Activated CD4-positive, alpha-beta memory T cell treated with anti-CD3 and anti-CD28 coated beads for 36 hours (primary cell): Measurements from ENCODE around the gene PTPRN. TPM values are rescaled to one million over a fixed set of nuclear protein-coding genes. Genes with fewer than 3 reads are reported as not detected.

Experiments
- microRNA-seq: library from miRNA; unstranded; fragments of <30 nt; microRNA quantifications from one replicate; pipeline ENCODE4 v1.2.0, GENCODE V29; 2022; ENCODE audit warnings: borderline number of aligned reads, borderline microRNAs expressed, borderline replicate concordance
- total RNA-seq, 2 experiments: library from RNA; stranded (reverse); gene quantifications; one replicate each; pipeline ENCODE4 v1.2.3, GENCODE V29; 2021

PTPRN gene
- total RNA-seq, 2 experiments from 2014 or later: 0.24 TPM; not detected in 1

Small RNA genes within 50 kb of the gene (microRNA-seq; reads per million reads assigned to microRNA genes)
- not detected for gene MIR153-1

Other genes starting within 250 kb of the PTPRN start
- gene IHH, start 248.5 kb downstream of the PTPRN start, total RNA-seq: under 1 TPM in 1 of 2 experiments, not detected in 1; 0.10 TPM
- 10 to 100 TPM; 17.7 to 18.6 TPM for gene NHEJ1, start 148.6 kb downstream of the PTPRN start, total RNA-seq
- 1 to 10 TPM; 1.1 to 2.3 TPM for gene SLC23A3, start 139.4 kb downstream of the PTPRN start, total RNA-seq
- gene CNPPD1, start 132.5 kb downstream of the PTPRN start, total RNA-seq: 10 to 100 TPM; 42.0 to 43.4 TPM
- gene RETREG2, start 131.1 kb downstream of the PTPRN start, total RNA-seq: 10 to 100 TPM; 60.3 to 67.9 TPM
- 10 to 100 TPM; 31.9 to 34.4 TPM for gene ZFAND2B, start 102.6 kb downstream of the PTPRN start, total RNA-seq
- gene ABCB6, start 90.4 kb downstream of the PTPRN start, total RNA-seq: 10 to 100 TPM; 11.5 to 11.7 TPM
- gene ATG9A, start 79.8 kb downstream of the PTPRN start, total RNA-seq: 10 to 100 TPM; 34.7 to 39.5 TPM
- 10 to 100 TPM; 97.0 to 97.5 TPM for gene ANKZF1, start 79.6 kb downstream of the PTPRN start, total RNA-seq
- 1 to 10 TPM; 4.8 to 4.9 TPM for gene GLB1L, start 64.0 kb downstream of the PTPRN start, total RNA-seq
- 10 to 100 TPM; 37.1 to 37.8 TPM for gene STK16, start 63.9 kb downstream of the PTPRN start, total RNA-seq
- not detected for gene TUBA4B, start 56.2 kb downstream of the PTPRN start, total RNA-seq
- gene TUBA4A, start 55.5 kb downstream of the PTPRN start, total RNA-seq: 100 to 1,000 TPM; 219 to 229 TPM
- gene DNAJB2, start 30.0 kb downstream of the PTPRN start, total RNA-seq: 10 to 100 TPM; 37.3 to 39.1 TPM
- not detected for gene RESP18, start 23.3 kb upstream of the PTPRN start, total RNA-seq
- 10 to 100 TPM; 71.6 to 74.2 TPM for gene DNPEP, start 78.5 kb upstream of the PTPRN start, total RNA-seq
- not detected for gene DES, start 109.0 kb upstream of the PTPRN start, total RNA-seq
- gene SPEG, start 125.4 kb upstream of the PTPRN start, total RNA-seq: 1 to 10 TPM; 1.1 to 1.7 TPM
- 10 to 100 TPM; 37.1 to 37.4 TPM for gene GMPPA, start 189.5 kb upstream of the PTPRN start, total RNA-seq
- gene ASIC4, start 205.1 kb upstream of the PTPRN start, total RNA-seq: under 1 TPM in 1 of 2 experiments, not detected in 1; 0.07 TPM
- 10 to 100 TPM; 19.9 to 21.0 TPM for gene CHPF, start 234.4 kb upstream of the PTPRN start, total RNA-seq
- 1 to 10 TPM; 2.6 to 4.4 TPM for gene TMEM198, start 234.6 kb upstream of the PTPRN start, total RNA-seq